ENCODE data around the gene CEMIP. TPM values are rescaled to one million over a fixed set of nuclear protein-coding genes. Genes with fewer than 3 reads are reported as not detected.

The CEMIP gene
- total RNA-seq, 2 experiments from 2014 or later: not detected

DNA sequence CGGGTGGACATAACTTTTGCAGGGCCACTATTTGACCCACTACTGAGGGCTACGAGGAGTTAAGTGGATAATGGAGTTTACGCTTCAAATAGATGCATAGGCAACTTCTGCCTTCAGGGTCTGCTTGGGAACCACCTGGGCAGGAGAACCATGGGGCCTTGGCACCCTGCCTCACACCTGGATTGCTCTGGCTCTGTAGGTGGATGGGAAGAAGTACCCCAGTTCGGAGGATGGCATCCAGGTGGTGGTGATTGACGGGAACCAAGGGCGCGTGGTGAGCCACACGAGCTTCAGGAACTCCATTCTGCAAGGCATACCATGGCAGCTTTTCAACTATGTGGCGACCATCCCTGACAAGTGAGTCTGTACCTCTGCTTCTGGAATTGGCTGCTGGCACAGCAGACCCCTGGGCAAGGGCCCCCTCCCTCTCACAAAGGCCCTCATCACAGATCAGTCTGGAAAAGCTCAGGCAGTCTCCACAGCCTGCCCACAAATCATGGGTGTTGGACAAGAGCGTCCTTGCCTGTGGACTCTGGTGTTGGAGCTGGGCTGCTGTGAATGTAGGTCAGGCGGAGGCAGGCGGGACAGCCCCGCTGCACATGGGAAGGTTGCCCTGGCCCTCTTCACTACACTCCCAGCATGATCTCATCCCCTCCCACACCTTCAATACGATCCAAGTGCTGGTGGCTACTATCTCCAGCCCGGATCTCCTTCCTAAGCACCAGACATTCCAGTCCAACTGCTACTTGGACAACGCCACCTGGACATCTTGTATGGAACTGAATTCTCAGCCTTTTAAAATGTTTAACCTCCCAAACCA lies 163.8 kb downstream of the CEMIP start:
- ATAC-seq (ENCODE audit: poor library complexity) (no peak), DNase-seq (no peak)
- H3K4me3 ChIP-seq (ENCODE audit: low read length): no peak overlapping the region
- no peaks in the 10 kb centered on the region for H3K27me3 Mint-ChIP-seq
- TF ChIP-seq, protein P1, sequence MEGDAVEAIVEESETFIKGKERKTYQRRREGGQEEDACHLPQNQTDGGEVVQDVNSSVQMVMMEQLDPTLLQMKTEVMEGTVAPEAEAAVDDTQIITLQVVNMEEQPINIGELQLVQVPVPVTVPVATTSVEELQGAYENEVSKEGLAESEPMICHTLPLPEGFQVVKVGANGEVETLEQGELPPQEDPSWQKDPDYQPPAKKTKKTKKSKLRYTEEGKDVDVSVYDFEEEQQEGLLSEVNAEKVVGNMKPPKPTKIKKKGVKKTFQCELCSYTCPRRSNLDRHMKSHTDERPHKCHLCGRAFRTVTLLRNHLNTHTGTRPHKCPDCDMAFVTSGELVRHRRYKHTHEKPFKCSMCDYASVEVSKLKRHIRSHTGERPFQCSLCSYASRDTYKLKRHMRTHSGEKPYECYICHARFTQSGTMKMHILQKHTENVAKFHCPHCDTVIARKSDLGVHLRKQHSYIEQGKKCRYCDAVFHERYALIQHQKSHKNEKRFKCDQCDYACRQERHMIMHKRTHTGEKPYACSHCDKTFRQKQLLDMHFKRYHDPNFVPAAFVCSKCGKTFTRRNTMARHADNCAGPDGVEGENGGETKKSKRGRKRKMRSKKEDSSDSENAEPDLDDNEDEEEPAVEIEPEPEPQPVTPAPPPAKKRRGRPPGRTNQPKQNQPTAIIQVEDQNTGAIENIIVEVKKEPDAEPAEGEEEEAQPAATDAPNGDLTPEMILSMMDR (IDR thresholded peaks at IDR 0.05): no peak
- ChIA-PET POLR2A (no interaction called here), CTCF (no interaction called here)
- H3K27me3 ChIP-seq (ENCODE audit: control insufficient read depth in 1 of 2, insufficient read depth in 2 of 2, low read length in 2 of 2): no peaks in the 10 kb centered on the region
- H3K9me3 ChIP-seq (ENCODE audit: control insufficient read depth in 1 of 2, insufficient read depth in 1 of 2, low read length in 2 of 2): no peaks in the 10 kb centered on the region
- peaks cover 51% of the 10 kb centered on the region for H3K36me3 ChIP-seq (ENCODE audit: insufficient read depth, low read length)
- intact Hi-C loops (cut with DNase I, micrococcal nuclease): no loop called here
- no peaks in the 10 kb centered on the region for H3K4me1 ChIP-seq (ENCODE audit: insufficient read depth, low read length)
- no peak overlapping the region for H3K27ac ChIP-seq (ENCODE audit: low read depth in 1 of 2, low read length in 2 of 2)
- H3K4me1 Mint-ChIP-seq (ENCODE audit: low read depth): no peaks in the 10 kb centered on the region
- no peaks in the 10 kb centered on the region for H3K9me3 Mint-ChIP-seq
- H3K27ac Mint-ChIP-seq: no peak overlapping the region
- no peak overlapping the region for H3K4me3 Mint-ChIP-seq
- peaks cover 79% of the 10 kb centered on the region for H3K36me3 Mint-ChIP-seq (ENCODE audit: low read depth)

DNA sequence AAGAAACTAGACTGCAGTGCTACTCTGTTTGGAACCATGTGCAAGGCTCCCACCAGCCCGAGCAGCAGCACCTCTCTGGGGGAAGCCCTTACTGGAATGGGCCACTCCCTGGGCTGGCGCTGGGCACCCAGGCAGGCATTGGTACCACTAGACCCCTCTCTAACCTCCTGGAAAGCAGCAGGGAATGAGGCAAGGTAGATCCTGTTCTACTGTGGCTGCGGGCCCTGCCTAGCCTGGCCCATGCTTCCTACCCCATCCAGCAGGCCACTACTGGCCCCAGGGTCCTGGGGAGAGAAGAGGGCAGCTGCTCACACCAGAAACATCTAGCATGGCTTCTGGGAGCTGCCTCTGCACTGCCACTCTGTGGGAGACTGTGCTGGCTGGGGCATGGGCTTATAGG lies 165.6 kb downstream of the CEMIP start:
- Histone ChIP-seq H3K27me3 (ENCODE audit: control insufficient read depth in 1 of 2, insufficient read depth in 2 of 2, low read length in 2 of 2) (no peaks in the 10 kb centered on the region), H3K4me3 (ENCODE audit: low read length) (no peak overlapping the region), H3K9me3 (ENCODE audit: control insufficient read depth in 1 of 2, insufficient read depth in 1 of 2, low read length in 2 of 2) (no peaks in the 10 kb centered on the region), H3K27ac (ENCODE audit: low read depth in 1 of 2, low read length in 2 of 2) (no peak overlapping the region), H3K4me1 (ENCODE audit: insufficient read depth, low read length) (no peaks in the 10 kb centered on the region), H3K36me3 (ENCODE audit: insufficient read depth, low read length) (peaks cover 58% of the 10 kb centered on the region)
- intact Hi-C loops (cut with DNase I, micrococcal nuclease): no loop called here
- H3K36me3 Mint-ChIP-seq (ENCODE audit: low read depth): peaks cover 90% of the 10 kb centered on the region
- no peak for DNase-seq
- no peaks in the 10 kb centered on the region for H3K27me3 Mint-ChIP-seq
- CTCF ChIA-PET: no interaction called here
- no peaks in the 10 kb centered on the region for H3K4me1 Mint-ChIP-seq (ENCODE audit: low read depth)
- no peaks in the 10 kb centered on the region for H3K9me3 Mint-ChIP-seq
- H3K27ac Mint-ChIP-seq: no peak overlapping the region
- POLR2A ChIA-PET: no interaction called here
- ATAC-seq (ENCODE audit: poor library complexity): no peak
- no peak overlapping the region for H3K4me3 Mint-ChIP-seq
- TF ChIP-seq, protein P1 (IDR thresholded peaks at IDR 0.05): no peak

DNA sequence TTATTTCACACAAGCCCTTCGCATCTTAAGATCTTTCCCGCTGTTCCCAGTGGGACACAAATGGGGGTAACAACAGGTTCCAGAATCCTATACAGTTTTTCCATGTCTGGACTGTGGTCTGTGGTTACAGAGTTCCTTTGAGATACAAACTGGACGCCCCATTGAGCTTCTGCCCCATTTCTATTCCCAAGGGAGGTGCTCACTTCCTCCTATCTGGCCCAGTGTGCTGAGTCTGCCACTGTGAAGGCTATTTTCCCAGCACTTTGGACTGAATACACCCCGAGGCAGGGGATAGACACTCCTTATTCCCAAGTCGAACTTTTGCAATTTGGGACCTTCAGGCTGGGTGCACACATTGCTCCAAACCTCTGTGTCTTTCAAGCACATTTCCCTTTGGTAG lies 166.4 kb downstream of the CEMIP start:
- Histone ChIP-seq H3K9me3 (ENCODE audit: control insufficient read depth in 1 of 2, insufficient read depth in 1 of 2, low read length in 2 of 2) (no peaks in the 10 kb centered on the region), H3K27me3 (ENCODE audit: control insufficient read depth in 1 of 2, insufficient read depth in 2 of 2, low read length in 2 of 2) (no peaks in the 10 kb centered on the region), H3K4me1 (ENCODE audit: insufficient read depth, low read length) (no peaks in the 10 kb centered on the region), H3K27ac (ENCODE audit: low read depth in 1 of 2, low read length in 2 of 2) (no peak overlapping the region), H3K36me3 (ENCODE audit: insufficient read depth, low read length) (peaks cover 66% of the 10 kb centered on the region), H3K4me3 (ENCODE audit: low read length) (no peak overlapping the region)
- Mint-ChIP-seq H3K9me3 (no peaks in the 10 kb centered on the region), H3K27me3 (no peaks in the 10 kb centered on the region), H3K4me3 (no peak overlapping the region), H3K4me1 (ENCODE audit: low read depth) (no peaks in the 10 kb centered on the region), H3K27ac (no peak overlapping the region), H3K36me3 (ENCODE audit: low read depth) (peaks cover 90% of the 10 kb centered on the region)
- ChIA-PET CTCF (no interaction called here), POLR2A (no interaction called here)
- TF ChIP-seq, protein P1 (IDR thresholded peaks at IDR 0.05): no peak
- ATAC-seq (ENCODE audit: poor library complexity): no peak
- intact Hi-C loops (cut with DNase I, micrococcal nuclease): no loop called here
- DNase-seq: no peak
